GM18870 (cell line): ENCODE results near the gene PAM.

Source experiments
- ATAC-seq: cut with Tn5 transposase; IDR thresholded peaks from one replicate; pipeline ENCODE4 v1.9.1; 2021; ENCODE audit warnings: moderate library complexity; ENCODE audit not compliant: unreplicated experiment

The PAM gene

GRCh38 chr5:102754767-102755431 is at the start of gene PAM:
TSS of gene PAM (plus strand) at chr5:102755305. CDS start at chr5:102866196, 110,891 bp downstream.
- peak; percentile 36 for ATAC-seq

GRCh38 chr5:102711525-102712385 is 43.4 kb upstream of the PAM start:
- ATAC-seq, result no peak

GRCh38 chr5:102713278-102713677 is 41.8 kb upstream of the PAM start:
- ATAC-seq, result no peak

- ATAC-seq, result no peak
These were observed 41.3 kb upstream of the PAM start for GRCh38 chr5:102713682-102714231.

GRCh38 chr5:102715082-102715807 is 39.9 kb upstream of the PAM start:
- ATAC-seq, result no peak

- ATAC-seq, result no peak
These were observed 39.1 kb upstream of the PAM start for GRCh38 chr5:102716017-102716416.

GRCh38 chr5:102718819-102719218 is 36.3 kb upstream of the PAM start:
- no peak for ATAC-seq

GRCh38 chr5:102719886-102720285 is 35.2 kb upstream of the PAM start:
- no peak for ATAC-seq

- no peak for ATAC-seq
These were observed 34.1 kb upstream of the PAM start for GRCh38 chr5:102720969-102721368.

- ATAC-seq, result no peak
These were observed 32.2 kb upstream of the PAM start for GRCh38 chr5:102722931-102723330.

GRCh38 chr5:102731693-102732092 is 23.4 kb upstream of the PAM start:
- ATAC-seq, result no peak

GRCh38 chr5:102733534-102733933 is 21.6 kb upstream of the PAM start:
- ATAC-seq, result no peak

- ATAC-seq, result no peak
These were observed 17.9 kb upstream of the PAM start for GRCh38 chr5:102737161-102737560.

- ATAC-seq, result no peak
These were observed 17.2 kb upstream of the PAM start for GRCh38 chr5:102737805-102738469.

GRCh38 chr5:102740515-102740914 is 14.6 kb upstream of the PAM start:
- ATAC-seq, result no peak

- ATAC-seq, result no peak
These were observed 12.9 kb upstream of the PAM start for GRCh38 chr5:102742215-102742614.

GRCh38 chr5:102743900-102744299 is 11.2 kb upstream of the PAM start:
- ATAC-seq, result no peak

GRCh38 chr5:102747386-102748166 is 7.5 kb upstream of the PAM start:
- peak; percentile 65 for ATAC-seq

GRCh38 chr5:102749416-102750030 is 5.6 kb upstream of the PAM start:
- ATAC-seq, result no peak
